ENCODE measurements around the gene OLR1. TPM values are rescaled to one million over a fixed set of nuclear protein-coding genes. Genes with fewer than 3 reads are reported as not detected.
"Not testable (repeated sequence)": the region's sequence is repeated elsewhere in the genome, so short reads cannot be mapped to it uniquely, and the experiment has no call there.

OLR1 gene
- total RNA-seq, 1 donor: under 0.01 TPM

GRCh38 chr12:10190558-10191388 lies 18.8 kb upstream of the OLR1 start:
- H3K4me3 ChIP-seq (ENCODE audit: insufficient read depth, low read length): no peak overlapping the region
- no peak overlapping the region for H3K27ac ChIP-seq (ENCODE audit: low read depth, low read length)
- no peaks in the 10 kb centered on the region for H3K9me3 ChIP-seq (ENCODE audit: low read depth, low read length)
- no peaks in the 10 kb centered on the region for H4K20me1 ChIP-seq (ENCODE audit: insufficient read depth, low read length)
- H2AFZ ChIP-seq (ENCODE audit: low read length): no peak overlapping the region
- H3K79me2 ChIP-seq (ENCODE audit: insufficient read depth, low read length): no peaks in the 10 kb centered on the region
- peak; percentile 72 for TF ChIP-seq CTCF (IDR thresholded peaks at IDR 0.05; ENCODE audit: extremely low read depth, low read depth, low read length)
- DNase-seq (ENCODE audit: insufficient read length, low spot score, missing footprints): peak; percentile 57
- no peak overlapping the region for H3K4me2 ChIP-seq (ENCODE audit: insufficient read depth, low read length)
- no peaks in the 10 kb centered on the region for H3K36me3 ChIP-seq (ENCODE audit: insufficient read depth, low read length)
- H3K4me1 ChIP-seq (ENCODE audit: insufficient read depth, low read length): peaks cover 16% of the 10 kb centered on the region
- H3K27me3 ChIP-seq (ENCODE audit: insufficient read depth, low read length): peaks cover 3% of the 10 kb centered on the region

DNA sequence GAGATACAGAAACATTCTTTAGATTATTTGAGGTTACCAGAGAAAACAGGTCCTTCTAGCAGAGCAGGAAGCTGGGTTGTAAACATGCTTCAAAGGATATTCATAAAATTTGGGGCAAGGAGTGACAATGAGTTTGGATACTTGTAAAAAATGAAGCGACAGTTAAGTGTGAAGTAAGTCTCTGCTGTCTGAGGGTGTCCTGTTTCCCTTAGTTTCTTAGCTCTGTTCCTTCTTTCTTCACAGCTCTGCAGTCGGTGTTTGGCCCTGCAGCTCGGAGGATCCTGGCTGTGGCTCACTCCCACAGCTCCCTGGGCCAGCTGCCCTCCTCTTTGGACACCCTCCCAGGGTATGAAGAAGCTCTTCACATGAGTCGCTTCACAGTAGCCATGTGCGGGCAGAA lies 17.7 kb upstream of the OLR1 start:
- Histone ChIP-seq H3K27me3 (ENCODE audit: insufficient read depth, low read length) (peaks cover 3% of the 10 kb centered on the region), H2AFZ (ENCODE audit: low read length) (no peak overlapping the region), H3K4me2 (ENCODE audit: insufficient read depth, low read length) (no peak overlapping the region), H3K79me2 (ENCODE audit: insufficient read depth, low read length) (no peaks in the 10 kb centered on the region), H4K20me1 (ENCODE audit: insufficient read depth, low read length) (no peaks in the 10 kb centered on the region), H3K4me1 (ENCODE audit: insufficient read depth, low read length) (peaks cover 18% of the 10 kb centered on the region), H3K9me3 (ENCODE audit: low read depth, low read length) (no peaks in the 10 kb centered on the region), H3K27ac (ENCODE audit: low read depth, low read length) (no peak overlapping the region), H3K4me3 (ENCODE audit: insufficient read depth, low read length) (no peak overlapping the region), H3K36me3 (ENCODE audit: insufficient read depth, low read length) (no peaks in the 10 kb centered on the region)
- TF ChIP-seq CTCF (IDR thresholded peaks at IDR 0.05; ENCODE audit: extremely low read depth, low read depth, low read length): no peak
- peak; percentile 54 for DNase-seq (ENCODE audit: insufficient read length, low spot score, missing footprints)

DNA sequence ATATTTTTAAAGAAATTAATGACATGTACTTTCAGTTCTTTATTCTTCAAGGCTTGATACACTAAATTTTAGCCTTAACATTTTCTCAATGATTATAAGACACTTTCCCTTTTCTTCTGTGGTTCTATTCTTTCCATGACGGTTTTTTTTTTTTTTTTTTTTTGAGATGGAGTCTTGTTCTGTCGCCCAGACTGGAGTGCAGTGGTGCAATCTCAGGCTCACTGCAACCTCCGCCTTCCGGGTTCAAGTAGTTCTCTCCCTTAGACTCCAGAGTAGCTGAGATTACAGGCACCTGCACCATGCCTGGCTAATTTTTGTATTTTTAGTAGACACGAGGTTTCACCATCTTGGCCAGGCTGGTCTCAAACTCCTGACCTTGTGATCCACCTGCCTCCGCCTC lies 15.0 kb upstream of the OLR1 start:
- not testable (repeated sequence) for H3K4me3 ChIP-seq (ENCODE audit: insufficient read depth, low read length); H3K79me2 ChIP-seq (ENCODE audit: insufficient read depth, low read length); H2AFZ ChIP-seq (ENCODE audit: low read length); H3K36me3 ChIP-seq (ENCODE audit: insufficient read depth, low read length); H3K27me3 ChIP-seq (ENCODE audit: insufficient read depth, low read length); H4K20me1 ChIP-seq (ENCODE audit: insufficient read depth, low read length); H3K9me3 ChIP-seq (ENCODE audit: low read depth, low read length); DNase-seq (ENCODE audit: insufficient read length, low spot score, missing footprints); H3K4me2 ChIP-seq (ENCODE audit: insufficient read depth, low read length); H3K27ac ChIP-seq (ENCODE audit: low read depth, low read length)
- peaks cover 24% of the 10 kb centered on the region for H3K4me1 ChIP-seq (ENCODE audit: insufficient read depth, low read length)

GRCh38 chr12:10186299-10186698 lies 14.4 kb upstream of the OLR1 start:
- H3K27ac ChIP-seq (ENCODE audit: low read depth, low read length): no peak overlapping the region
- peaks cover 17% of the 10 kb centered on the region for H3K4me1 ChIP-seq (ENCODE audit: insufficient read depth, low read length)
- H3K9me3 ChIP-seq (ENCODE audit: low read depth, low read length): no peaks in the 10 kb centered on the region
- H2AFZ ChIP-seq (ENCODE audit: low read length): no peak overlapping the region
- H4K20me1 ChIP-seq (ENCODE audit: insufficient read depth, low read length): no peaks in the 10 kb centered on the region
- peaks cover 3% of the 10 kb centered on the region for H3K27me3 ChIP-seq (ENCODE audit: insufficient read depth, low read length)
- H3K4me2 ChIP-seq (ENCODE audit: insufficient read depth, low read length): no peak overlapping the region
- H3K36me3 ChIP-seq (ENCODE audit: insufficient read depth, low read length): no peaks in the 10 kb centered on the region
- TF ChIP-seq CTCF (IDR thresholded peaks at IDR 0.05; ENCODE audit: extremely low read depth, low read depth, low read length): no peak
- H3K4me3 ChIP-seq (ENCODE audit: insufficient read depth, low read length): no peak overlapping the region
- H3K79me2 ChIP-seq (ENCODE audit: insufficient read depth, low read length): no peaks in the 10 kb centered on the region
- no peak for DNase-seq (ENCODE audit: insufficient read length, low spot score, missing footprints)
